Measurements from ENCODE around the gene IL21R.

DNA sequence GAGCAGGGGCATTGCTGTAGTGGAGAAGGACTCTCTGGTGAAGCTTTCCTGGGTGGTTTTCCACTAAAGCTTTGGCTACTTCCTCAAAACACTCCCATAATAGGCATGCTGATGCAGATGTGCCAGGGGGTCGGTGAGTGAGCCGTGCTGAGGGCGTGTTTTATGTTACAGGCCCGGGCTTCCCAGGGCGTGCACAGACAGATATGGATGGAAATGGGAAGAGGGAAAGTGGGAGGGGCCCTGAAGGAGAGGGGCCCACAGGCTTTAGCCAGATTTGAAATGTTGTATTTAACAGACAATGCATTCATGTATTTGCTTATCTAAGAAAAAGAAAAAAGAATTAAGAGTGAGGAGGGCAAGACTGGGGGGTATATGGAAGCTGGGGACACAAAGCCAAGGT lies 56.3 kb downstream of the IL21R start:
- TF ChIP-seq CTCF (IDR thresholded peaks at IDR 0.05) (no peak), POLR2A (IDR thresholded peaks at IDR 0.05) (no peak)
